ENCODE measurements around the gene ECI2.

DNA sequence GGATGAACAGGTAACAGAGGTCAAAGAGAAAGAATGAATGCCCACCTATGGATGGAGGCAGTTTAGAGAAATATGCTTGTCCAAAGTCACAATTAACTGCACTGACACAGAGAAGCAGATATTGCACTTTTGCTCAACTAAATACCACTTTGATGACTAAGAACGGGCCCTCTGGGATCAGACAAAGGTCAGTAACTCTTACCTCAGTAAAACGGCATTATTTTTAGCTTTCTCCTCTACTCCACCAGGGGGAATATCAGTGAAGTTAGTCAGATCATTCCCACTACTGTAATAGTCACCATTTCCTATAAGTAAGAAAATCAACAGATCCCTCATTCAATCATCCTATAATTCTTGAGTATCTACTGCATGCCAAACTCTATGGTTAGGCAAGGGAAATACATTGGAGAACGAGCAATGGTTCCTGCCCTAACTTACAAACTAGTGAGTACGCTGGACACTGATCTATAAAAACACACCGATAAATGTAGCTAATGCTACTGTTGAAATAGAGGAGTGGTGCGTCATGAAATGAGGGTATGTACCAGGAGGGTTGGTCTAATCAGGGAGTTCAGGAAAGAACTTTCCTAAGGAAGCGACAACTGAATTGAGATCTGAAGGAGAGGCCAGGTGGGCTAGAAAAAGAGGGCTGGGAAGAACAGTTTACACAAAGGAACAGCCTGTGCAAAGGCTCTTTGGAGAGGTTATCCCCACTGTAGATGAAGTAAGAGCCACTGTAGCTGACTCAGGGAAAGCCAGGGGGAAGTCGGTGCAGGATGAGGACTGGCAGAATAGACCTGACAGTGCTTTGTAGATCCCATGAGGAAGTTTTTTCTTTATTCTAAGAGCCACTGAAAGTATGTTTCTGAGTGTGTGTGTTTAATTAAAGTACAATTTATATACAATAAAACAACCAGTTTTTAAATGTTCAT is 9.2 kb downstream of the ECI2 start:
- TF ChIP-seq, protein P1, sequence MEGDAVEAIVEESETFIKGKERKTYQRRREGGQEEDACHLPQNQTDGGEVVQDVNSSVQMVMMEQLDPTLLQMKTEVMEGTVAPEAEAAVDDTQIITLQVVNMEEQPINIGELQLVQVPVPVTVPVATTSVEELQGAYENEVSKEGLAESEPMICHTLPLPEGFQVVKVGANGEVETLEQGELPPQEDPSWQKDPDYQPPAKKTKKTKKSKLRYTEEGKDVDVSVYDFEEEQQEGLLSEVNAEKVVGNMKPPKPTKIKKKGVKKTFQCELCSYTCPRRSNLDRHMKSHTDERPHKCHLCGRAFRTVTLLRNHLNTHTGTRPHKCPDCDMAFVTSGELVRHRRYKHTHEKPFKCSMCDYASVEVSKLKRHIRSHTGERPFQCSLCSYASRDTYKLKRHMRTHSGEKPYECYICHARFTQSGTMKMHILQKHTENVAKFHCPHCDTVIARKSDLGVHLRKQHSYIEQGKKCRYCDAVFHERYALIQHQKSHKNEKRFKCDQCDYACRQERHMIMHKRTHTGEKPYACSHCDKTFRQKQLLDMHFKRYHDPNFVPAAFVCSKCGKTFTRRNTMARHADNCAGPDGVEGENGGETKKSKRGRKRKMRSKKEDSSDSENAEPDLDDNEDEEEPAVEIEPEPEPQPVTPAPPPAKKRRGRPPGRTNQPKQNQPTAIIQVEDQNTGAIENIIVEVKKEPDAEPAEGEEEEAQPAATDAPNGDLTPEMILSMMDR (conservative IDR thresholded peaks at IDR 0.05; ENCODE audit: low read depth, low read length): peak; percentile 57
- TF ChIP-seq EZH2 (IDR thresholded peaks at IDR 0.05; ENCODE audit: low read length, unreplicated experiment) (no peak), EZH2phosphoT487 (IDR thresholded peaks at IDR 0.05; ENCODE audit: borderline replicate concordance, low read length) (no peak)
